AML-193 (cell line): ENCODE data around the gene KCNAB1.

Experiments used
- DNase-seq, 2 experiments: peaks; one replicate each; lab custom pipeline; 2025; lab: John Stamatoyannopoulos, UW

KCNAB1 gene

DNA sequence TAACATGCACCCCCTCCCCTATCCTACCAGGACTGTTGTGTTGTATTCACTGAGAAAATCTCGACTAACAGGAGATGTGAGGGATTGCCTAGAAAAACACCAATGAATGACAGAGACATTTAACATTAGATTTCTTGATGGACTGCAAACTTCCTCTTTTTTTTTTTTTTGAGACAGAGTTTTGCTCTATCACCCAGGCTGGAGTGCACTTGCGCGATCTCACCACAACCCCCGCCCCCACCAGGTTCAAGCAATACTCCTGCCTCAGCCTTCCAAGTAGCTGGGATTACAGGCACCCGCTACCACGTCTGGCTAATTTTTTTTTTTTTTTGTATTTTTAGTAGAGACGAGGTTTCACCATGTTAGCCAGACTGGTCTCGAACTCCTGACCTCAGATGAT is 17.0 kb downstream of the KCNAB1 start:
- peak; percentile 45 to 56 for DNase-seq

DNA sequence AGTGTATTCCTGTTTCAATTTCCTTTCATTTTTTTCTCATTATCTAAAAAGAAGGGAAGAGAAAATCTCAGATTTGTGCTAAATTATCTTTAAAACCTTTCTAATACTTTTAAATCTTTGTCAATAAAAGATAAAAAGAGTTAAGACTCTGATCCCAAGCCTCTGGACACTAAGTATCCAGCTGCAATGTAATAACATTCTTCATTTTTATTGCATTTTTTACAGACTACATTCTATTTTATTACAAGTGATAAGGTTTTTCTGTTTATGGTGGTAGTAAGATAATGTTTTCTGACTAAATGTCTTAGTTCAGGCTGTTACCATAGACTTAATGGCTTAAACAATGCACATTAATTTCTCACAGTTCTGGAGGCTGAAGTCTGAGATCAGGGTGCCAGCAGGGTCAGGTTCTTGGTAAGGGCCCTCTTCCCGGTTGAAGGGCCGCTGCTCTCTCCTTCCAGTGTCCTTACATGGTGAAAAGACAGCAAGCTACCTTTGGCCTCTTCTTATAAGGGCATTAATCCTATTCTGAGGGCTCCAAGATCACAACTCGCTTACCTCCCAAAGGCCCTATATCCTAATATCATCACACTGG is 19.7 kb downstream of the KCNAB1 start:
- DNase-seq, result no peak

DNA sequence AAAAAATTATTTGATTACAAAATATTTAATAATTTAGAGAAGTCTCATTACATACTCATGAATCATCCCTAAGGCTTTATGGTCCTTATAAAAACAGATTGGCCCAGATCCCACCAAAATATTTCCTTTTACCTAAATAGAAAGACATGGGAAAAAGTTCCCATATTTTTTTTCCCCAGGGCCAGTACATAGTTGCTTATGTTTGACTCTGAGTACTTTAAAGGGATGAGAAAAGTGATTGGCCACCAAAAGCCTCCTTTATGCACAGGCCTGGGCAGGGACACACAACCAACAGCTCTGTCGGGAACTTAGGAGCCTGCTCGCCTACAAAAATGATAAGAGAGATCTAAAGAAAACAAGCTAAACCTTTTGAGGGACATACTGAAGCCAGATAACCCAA is 22.3 kb downstream of the KCNAB1 start:
- no peak for DNase-seq

DNA sequence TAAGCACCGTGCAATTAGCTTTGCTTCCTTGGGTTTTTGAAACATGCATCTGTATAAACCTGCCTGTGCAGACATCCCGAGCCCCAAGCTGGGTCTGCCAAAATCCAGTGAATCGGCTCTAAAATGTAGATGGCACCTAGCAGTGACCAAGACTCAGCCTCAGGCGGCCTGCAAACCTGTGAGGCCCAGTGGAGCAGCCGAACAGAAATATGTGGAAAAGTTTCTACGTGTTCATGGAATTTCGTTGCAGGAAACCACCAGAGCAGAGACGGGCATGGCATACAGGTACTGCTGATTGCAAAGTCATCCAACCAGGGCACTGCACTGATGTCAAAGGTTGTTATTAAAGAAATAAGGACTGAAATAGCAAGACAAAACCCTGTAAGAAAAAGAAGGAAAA is 22.8 kb downstream of the KCNAB1 start:
- no peak for DNase-seq

DNA sequence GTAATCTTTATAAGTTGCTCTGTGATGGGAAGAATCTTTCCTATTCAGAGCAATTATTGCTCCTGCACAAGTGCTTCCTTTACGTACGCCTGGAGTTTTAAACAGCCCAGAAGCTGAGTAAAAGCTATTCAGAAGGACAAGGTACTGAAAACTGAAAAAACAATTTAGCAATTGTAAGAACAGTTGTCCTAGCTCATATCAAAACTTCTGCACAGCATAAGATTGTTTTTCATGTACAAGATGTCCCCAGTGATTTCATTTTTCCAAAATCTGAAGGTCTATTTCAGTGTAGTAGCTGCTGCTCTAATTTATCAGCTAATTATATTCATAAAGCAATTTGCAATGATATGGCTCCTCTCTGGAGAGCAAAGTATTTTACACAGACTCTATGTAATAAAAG is 23.7 kb downstream of the KCNAB1 start:
- no peak for DNase-seq

DNA sequence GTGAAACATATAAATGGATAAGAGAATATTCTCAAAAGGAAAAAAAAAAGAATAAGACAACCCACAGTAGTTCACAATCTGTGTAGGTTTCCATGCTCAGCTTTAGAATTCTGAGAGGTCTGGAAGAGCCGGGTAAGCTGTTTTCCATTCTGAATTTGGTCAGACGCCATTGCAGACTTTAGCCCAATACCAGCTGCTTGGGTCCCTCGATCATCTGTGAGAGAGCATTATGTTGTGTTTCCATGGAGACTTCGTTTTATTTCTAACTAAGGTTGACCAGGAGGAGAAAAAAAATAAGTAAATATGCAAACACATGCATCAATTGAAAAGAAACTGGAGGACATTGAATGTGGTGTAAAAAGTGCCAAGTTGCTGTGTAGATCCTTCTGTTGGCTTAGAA is 25.5 kb downstream of the KCNAB1 start:
- DNase-seq, result no peak

DNA sequence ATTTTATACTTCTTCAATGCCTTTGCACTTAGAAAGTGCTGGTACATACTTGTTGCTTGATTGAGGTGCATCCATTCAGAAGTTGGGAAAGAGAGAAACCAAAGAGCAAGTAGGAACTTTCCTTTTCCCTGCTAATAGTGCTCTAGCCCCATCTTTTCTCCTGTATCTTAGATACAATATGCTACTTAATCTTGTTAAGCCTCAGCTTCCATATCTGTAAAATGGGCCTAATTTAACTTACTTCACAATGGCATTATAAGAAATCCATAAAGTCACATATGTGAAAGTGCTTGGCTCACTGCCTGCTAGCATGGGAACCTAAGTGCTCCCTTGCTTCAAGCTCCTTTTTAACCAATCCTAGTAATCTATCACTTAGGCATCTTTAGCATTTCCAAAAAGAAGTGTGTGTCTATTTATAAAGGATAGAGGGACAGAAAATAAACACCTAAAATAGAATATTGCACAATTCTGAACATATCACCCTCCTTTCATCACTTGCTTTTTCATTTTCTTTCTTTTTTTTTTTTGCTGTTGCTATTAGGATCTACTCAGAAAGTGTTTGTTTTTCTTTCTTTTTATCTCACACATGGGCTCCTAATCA is 28.1 kb downstream of the KCNAB1 start:
- no peak for DNase-seq

DNA sequence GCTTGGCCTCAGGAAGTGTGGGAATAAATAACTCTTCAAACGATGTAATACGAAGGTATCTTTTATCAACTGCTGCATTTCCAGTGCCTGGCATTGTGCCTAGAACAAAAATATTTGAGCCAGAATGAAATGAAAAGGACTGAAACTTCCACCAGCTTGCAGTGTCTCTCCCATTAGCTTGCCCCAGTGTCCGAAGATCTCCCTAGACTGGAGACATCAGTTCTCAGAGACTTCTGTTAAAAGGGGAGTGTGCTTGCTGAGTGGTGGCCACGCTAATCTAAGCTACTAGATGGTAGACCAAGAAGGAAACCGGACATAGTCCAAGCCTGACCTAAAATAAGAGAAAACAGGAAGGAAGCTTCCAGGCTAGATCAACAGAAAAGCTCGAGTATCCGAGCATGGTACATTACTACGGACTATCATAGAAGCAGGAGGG is 28.6 kb downstream of the KCNAB1 start:
- DNase-seq, result peak; percentile 24 to 30

DNA sequence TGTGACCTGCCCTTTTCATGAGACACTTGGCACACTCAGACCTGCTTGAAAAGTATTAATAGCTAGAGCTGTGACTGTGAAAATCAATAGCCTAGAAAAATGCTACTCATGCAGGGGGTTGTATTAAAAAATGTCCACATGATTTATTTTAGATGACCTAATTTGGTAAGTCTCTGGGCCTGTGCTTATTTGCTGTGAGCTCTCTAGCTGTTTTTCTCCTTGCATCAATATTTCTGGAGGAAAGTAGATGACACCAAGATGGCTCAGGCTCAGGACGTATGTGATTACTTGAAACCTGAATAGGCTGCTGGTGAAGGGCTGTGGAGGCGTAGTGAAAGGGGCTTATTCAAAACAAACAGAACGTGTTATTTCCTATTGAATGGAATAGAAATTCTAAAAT is 29.5 kb downstream of the KCNAB1 start:
- DNase-seq, result no peak

DNA sequence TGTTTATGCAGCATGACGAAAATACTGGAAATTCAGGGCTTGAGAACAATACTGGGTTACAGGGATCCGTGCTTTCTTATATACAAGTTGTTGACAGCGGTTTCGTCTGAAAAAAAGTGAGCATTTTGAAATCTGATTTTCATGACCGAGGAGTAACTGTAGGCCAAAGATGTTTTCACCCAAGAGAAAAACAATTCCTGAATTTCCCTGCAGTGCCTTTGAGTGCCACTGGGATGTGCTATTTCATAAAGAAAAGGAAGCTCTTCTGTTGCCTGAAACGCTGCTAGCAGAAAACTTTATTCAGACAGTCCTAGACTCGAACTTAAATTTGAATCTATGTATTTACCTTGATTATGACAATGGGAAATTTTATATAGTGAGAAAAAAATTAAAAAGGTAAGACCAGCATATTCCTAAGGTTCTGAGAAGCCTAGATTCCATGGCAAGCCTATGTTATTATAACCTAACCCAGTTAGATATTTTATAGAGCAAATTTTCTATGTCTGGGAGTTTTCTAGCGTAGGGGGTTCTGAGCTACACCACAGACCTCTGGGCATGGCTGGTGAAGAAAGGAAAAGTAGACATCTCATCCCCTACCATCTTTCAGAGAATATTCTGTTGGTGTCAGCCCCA is 30.2 kb downstream of the KCNAB1 start:
- peak; percentile 60 to 66 for DNase-seq

DNA sequence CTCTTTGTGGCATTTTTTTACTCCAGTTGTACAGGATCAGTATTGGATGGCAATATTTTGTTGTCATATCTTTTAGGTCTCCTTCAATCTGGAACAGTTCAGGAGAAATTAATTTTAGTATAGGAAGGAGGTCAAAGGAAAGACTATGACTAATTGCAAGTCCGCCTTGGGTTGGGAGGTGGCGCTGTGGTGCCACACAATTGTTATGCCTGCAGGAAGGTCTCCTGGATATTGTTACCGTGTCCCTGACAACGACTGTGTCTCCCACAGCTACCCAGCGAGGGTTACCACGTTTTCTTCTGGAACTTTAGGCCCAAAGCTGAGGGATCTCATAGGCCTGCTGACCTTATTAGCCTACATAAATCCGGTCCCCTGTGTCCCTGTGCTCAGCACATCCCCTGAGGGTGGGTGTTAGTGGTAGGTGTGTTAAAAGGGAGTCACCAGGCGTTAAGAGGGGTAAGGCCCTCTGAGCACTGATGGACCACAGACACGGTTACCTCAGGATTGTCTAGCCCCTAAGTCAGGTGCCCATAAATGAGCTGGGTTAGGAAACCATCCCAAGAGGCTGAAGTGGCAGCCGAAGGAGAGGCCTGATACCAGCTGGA is 31.5 kb downstream of the KCNAB1 start:
- DNase-seq, result peak; percentile 42 to 51

DNA sequence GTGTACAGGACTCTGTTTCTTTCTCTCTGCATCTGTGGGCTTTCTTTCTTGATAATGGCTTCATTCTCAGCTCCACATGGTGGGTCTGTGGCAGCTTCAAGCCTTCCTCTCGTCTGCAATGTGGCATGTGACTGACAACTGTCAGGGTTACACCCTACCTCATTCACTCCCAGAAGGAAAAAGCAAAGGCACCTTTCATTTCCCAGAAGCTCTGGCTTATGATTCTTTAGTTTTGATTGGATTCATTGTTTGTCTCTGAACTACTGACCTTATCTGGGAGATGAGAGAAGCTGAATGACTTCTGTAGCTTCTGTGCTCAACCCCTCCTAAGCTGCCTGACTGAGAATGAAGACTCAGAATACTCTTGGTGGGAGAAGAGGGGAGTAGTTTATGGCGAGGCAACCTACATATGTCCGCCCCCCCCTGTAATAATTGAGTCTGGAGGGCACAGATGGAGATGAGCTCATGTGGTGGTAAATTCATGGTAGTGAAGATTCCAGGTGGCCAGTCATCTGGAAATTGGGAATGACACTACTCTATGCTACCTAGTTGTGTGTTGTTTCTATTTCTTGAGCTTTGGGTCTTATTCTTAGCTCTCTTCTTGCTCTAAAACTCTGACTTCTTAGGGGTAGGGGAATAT is 38.4 kb downstream of the KCNAB1 start:
- no peak for DNase-seq

DNA sequence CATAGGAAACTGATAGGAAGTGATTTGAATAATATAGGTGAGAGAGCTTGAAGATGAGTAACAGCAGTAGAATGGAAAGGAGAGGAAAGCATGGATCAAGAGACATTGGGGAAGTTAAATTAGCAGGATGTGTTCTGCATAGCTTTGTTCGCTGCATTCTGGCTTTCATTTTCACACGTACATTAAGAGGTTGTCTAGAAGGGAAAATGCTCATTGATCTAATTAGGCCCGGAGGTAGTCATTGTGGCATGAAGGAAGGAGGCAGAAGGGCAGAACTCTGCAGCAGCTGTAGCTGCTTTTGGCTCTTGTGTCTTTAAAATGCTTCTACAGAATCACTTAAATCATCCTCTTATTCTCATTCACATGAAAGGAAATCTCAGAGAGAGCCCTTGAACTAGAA is 40.3 kb downstream of the KCNAB1 start:
- no peak for DNase-seq

DNA sequence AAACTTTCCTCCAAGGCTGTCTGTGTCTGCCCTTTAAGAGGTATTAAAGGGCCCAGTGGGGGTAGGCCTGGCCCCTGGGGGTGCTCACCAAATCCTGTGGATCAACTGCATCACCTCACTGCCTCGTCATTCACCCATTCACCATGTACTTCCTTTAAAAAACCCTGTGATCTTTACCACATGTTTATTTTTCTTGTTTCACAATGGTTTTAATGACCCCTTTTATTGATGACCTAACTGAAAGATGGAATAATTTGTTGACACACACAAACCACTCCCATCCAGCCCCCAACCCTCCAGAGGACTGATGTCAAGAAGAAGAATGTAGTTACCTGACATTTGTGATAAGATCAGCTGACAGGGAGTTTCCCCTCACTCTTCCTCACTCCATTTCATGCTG is 40.8 kb downstream of the KCNAB1 start:
- DNase-seq, result no peak

DNA sequence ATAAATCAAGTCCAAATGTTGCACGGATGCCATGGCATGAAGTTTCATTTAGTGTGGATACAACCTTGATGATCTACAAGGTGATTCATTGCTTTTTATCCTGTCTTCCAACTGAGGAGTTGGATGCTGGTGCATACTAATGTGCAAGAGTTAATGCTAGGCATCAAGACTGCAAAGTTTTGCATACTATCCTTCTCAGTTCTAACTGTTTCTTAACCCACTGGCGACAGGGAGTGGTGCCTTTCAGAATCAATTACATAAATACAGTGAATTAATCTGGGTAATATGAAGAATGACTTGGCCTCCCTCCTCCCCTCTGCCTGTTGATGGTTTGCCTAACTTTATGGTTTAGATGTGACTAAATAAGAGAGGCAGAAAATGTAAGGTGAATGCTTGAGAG is 43.5 kb downstream of the KCNAB1 start:
- DNase-seq, result no peak

DNA sequence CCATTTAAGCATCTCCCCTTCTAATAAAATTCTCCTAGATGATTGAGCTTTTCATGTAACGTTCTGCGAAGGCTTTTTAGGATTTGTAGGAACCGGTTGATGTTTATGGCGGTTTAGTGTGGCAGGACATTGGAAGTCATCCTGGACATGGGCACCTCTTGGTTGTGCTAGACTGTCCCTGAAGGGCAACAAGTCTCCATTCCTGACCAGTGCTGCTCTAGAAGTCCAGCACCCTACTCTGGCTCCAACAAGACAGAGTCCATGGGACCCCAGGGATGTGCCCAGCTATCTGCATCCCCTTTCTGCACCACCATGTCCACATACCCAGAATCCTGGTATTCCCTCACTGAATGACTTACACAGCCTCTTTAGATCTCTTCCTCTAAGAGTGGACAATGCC is 46.4 kb downstream of the KCNAB1 start:
- no peak for DNase-seq

DNA sequence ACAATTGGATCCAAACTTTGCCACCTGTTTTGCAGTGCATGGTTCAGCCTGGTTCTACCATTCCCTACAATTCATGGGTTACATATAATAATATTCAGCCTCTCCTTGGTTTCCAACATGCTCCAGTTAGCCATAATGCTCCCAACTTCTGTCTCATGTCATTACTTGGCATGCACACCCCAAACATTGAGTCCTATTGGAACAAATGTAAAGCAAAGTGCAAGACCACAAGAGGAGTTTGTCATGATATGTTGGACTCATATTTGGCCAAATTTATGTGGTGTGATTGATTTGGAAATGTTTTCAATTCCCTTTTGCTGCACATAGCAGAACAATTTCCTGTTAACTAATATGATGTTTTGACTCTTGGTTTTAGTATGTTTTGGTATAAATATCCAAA is 50.2 kb downstream of the KCNAB1 start:
- DNase-seq, result no peak

DNA sequence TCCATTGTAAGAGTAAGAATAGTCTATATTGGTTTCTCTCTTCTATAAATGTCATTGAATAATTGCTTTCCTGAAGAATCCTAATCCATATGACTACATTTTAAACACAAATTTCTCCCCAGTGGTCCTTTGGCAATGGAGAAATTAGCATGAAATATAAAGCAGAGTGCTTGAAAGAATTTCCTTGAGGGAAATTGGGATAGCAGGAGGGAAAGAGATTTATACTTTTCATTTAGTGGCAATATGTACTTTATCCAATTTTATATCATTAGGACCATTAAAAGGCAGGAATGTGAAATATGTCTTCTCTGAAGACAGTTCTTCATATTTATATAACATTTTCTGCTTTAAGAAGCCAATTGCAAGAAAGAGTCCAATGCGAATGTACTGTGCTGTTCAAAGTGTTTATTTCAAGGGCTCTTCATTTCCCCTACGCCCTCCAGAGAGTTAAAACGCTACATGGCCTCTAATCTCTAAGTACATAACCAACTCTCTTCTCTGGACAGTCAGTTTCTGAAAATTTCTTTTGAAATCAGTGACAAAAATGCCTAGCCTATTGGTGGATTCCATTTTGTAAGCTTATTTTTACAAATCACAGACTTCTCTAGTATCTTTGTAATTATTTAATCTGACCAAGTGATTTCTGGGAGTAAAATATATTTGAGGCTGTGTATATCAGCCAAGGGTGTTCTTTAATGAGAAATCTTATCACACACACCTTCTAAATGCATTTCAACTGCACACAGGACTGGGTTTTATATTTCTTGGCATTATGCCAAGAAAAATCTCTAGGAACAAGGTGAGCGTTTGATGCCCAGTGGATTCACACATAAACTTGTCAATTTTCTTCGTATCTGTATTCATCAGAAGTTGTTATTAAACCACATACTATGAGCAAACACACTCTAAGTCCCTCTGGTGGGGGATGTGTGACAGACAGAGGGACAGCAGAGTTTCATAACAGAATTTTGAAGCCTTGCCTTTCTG is 51.2 kb downstream of the KCNAB1 start:
- DNase-seq, result no peak

DNA sequence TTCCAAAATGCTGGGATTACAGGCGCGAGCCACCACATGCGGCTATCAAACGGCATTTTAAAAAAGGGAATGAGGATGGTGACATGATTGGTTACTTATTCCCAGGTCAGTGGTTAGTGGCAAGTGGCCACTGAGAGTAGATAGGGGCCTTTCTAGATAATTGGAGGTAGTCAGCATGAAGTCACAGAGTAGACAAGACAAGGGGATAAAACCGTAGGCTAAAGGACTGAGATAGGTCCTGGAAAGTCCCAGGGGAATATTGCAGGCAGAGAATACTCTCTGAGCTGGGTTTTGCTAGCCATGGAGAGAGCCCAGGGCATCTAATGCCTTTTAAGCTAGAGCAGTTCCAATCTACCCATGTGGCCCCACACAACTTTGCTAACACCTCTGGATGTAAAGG is 52.2 kb downstream of the KCNAB1 start:
- no peak for DNase-seq

DNA sequence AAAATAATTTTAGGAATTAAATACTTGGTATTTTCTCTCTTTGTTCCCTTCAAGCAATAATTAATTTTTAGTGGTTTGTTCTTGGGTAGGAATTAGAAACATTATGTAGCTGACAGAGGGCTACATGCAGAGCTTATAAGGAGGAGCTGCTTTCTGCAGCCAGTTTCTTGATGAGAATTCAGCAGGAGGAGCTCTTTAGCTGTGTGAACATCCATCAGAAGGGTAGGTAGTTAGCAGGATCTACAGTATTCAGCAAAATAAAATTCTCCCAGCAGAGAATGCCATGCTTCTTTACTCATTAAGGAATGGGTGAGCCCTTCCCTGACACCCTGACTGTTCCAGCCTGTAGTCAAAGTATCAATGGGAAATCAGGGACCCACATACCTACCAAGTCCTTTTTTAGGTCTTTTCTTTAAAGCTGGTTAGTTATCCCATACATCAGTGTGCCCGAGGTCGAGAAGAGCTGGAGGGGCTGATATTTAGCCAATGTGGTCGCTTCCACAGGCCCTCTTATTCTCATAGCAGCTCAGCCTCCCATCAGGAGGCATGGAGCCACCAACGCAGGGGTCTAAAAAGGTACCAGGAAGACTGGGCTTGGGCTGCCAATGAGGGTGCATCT is 54.0 kb downstream of the KCNAB1 start:
- no peak for DNase-seq

DNA sequence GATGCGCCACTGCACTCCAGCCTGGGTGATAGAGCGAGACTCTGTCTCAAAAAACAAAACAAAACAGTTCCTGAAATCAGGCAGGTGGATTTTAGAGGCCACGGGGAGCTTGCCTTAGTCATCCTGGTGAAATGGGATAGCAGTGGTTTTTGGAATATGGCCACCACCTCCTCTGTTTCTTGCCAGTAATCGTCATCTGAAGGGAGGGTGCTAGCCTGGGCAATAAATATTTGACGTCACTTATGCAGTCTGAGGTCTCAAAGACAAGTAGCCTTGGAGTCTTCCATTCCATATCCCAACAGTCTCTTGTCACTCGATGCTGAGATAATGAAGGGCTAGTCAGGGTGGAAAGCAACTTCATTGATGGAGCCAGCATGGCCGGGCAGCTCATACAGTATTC is 55.2 kb downstream of the KCNAB1 start:
- DNase-seq, result no peak
